Testis (tissue), 2 donors: ENCODE measurements around the gene ALKBH7.

Source experiments
- CTCF ChIP-seq, 3 experiments: fragments of 450-650 bp in 2 of 3; fragments of 200-600 bp in 1 of 3; sonication (generic) in 1 of 3; IDR thresholded peaks; one replicate each; pipeline ENCODE4 v1.5.1; 2016 to 2019; ENCODE audit warnings: antibody characterized with exemption in 3 of 3, mild to moderate bottlenecking in 2 of 3, moderate library complexity in 1 of 3
- POLR2A ChIP-seq: fragments of 450-650 bp; IDR thresholded peaks from one replicate; pipeline ENCODE4 v1.6.1; 2017; ENCODE audit warnings: antibody characterized with exemption, mild to moderate bottlenecking, moderate library complexity

- TF ChIP-seq POLR2A (no peak), CTCF (IDR thresholded peaks at IDR 0.05) (no peak)
Observed at GRCh38 chr19:6375411-6376010, 2.9 kb downstream of the ALKBH7 start, which contains the start of gene PSPN.
